ENCODE data around the gene PEAR1.

PEAR1 gene

DNA sequence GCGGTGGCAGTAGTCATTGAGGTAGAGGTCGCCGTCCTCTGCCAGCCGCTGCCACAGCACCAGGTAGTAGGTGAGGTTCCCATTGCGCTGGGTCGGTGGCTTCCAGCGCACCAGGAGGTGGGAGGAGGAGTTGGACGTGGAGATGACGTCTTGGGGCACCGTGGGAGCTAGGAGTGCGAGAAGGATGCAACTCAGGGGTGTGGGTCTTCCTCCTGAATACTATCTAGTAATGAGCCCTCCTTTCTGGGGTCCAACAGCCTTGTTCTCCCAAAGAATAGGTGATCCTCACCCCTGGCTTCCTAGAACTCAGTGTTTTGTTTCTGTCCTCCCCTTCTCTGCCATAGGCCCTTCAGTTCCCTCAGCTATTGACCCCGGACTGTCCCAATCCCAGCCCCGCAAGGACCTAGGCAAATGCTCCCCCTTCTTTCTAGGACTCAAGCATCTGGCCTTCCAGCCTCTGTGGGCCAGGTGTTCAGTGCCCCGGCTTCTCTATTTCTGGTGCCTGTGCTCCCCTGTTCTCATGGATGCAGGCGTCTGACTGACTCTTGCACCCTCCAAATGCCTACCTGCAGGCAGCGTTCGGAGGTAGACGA, 47.5 kb upstream of the PEAR1 start:
- Histone ChIP-seq H3K9me3 (no peaks in the 10 kb centered on the region), H3K27ac (no peak overlapping the region), H3K36me3 (no peaks in the 10 kb centered on the region), H3K27me3 (peaks cover 100% of the 10 kb centered on the region), H3K4me1 (ENCODE audit: control insufficient read depth in 1 of 2, insufficient read depth in 1 of 2, low read depth in 1 of 2, low read length in 1 of 2) (peaks cover 0 to 4% of the 10 kb centered on the region in 2 experiments), H3K4me3 (ENCODE audit: low read depth in 1 of 2, low read length in 1 of 2) (no peak overlapping the region)
- TF ChIP-seq, protein P1, sequence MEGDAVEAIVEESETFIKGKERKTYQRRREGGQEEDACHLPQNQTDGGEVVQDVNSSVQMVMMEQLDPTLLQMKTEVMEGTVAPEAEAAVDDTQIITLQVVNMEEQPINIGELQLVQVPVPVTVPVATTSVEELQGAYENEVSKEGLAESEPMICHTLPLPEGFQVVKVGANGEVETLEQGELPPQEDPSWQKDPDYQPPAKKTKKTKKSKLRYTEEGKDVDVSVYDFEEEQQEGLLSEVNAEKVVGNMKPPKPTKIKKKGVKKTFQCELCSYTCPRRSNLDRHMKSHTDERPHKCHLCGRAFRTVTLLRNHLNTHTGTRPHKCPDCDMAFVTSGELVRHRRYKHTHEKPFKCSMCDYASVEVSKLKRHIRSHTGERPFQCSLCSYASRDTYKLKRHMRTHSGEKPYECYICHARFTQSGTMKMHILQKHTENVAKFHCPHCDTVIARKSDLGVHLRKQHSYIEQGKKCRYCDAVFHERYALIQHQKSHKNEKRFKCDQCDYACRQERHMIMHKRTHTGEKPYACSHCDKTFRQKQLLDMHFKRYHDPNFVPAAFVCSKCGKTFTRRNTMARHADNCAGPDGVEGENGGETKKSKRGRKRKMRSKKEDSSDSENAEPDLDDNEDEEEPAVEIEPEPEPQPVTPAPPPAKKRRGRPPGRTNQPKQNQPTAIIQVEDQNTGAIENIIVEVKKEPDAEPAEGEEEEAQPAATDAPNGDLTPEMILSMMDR (IDR thresholded peaks at IDR 0.05): no peak

DNA sequence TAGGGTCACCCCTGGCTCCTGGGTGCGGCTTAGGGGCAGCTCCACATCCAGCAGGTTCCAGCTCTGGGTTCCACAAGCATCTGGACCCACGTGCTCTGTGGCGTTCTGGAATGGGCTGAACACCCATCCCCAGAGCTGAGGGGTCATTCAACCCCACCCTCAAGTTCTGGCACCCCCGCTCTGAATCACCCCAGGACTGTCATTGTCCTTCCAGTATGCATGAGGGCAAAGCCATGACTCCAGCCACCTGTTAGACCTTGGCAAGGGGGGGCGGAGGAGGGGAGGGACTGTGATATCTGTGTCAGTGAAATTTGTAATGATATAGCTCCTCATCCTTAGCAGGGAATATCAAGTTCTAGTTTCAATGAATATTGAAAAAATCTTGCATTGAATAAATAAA, 46.9 kb upstream of the PEAR1 start:
- Histone ChIP-seq H3K4me1 (ENCODE audit: control insufficient read depth in 1 of 2, insufficient read depth in 1 of 2, low read depth in 1 of 2, low read length in 1 of 2) (peaks cover 0 to 4% of the 10 kb centered on the region in 2 experiments), H3K27me3 (peaks cover 100% of the 10 kb centered on the region), H3K36me3 (no peaks in the 10 kb centered on the region), H3K4me3 (ENCODE audit: low read depth in 1 of 2, low read length in 1 of 2) (no peak overlapping the region), H3K27ac (no peak overlapping the region), H3K9me3 (no peaks in the 10 kb centered on the region)
- TF ChIP-seq, protein P1 (IDR thresholded peaks at IDR 0.05): no peak

DNA sequence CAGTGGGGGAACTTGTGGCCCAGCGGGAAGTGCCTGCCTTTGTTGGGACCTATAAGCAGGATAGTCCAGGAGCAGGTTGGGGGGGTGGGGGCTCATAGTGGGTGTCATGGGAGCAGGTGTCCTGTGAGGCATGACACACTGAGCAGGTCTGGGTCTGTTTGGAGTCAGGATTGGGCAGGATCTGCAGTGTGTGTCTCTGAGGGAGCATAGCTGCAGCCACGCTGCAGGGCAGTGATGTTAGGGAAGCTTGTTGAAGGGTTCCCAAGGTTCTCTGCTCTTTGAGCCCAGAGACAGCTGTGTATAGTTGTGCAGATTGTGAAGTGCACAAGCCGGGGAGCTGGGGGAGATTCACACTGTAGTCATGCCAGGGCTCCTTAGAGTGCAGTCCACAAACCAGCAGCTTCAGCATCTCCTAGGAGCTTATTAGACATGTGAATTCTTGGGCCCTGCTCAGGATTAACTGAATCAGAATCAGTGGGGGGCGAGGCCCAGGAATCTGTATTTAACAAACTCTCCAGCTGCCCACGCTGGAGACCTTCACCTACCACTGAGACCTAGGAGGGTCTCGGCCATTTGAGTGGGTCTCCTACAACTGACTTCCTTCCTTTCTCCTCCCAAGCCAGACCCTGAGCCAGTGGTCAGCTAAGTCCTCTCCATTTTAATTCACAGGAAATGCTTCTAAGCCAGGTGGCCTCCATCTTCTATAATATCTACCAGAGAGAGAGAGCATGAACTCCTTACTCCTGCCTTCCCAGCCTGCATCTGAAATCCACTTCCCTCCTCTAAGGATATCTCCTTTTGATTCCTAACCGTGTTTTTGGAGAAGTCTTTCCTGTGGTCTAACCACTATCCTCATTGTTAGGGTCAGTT, 45.7 kb upstream of the PEAR1 start:
- no peak overlapping the region for H3K27ac ChIP-seq
- H3K36me3 ChIP-seq: no peaks in the 10 kb centered on the region
- no peak overlapping the region for H3K4me3 ChIP-seq (ENCODE audit: low read depth in 1 of 2, low read length in 1 of 2)
- peaks cover 99% of the 10 kb centered on the region for H3K27me3 ChIP-seq
- peaks cover 0 to 4% of the 10 kb centered on the region in 2 experiments for H3K4me1 ChIP-seq (ENCODE audit: control insufficient read depth in 1 of 2, insufficient read depth in 1 of 2, low read depth in 1 of 2, low read length in 1 of 2)
- TF ChIP-seq, protein P1 (IDR thresholded peaks at IDR 0.05): no peak
- no peaks in the 10 kb centered on the region for H3K9me3 ChIP-seq

DNA sequence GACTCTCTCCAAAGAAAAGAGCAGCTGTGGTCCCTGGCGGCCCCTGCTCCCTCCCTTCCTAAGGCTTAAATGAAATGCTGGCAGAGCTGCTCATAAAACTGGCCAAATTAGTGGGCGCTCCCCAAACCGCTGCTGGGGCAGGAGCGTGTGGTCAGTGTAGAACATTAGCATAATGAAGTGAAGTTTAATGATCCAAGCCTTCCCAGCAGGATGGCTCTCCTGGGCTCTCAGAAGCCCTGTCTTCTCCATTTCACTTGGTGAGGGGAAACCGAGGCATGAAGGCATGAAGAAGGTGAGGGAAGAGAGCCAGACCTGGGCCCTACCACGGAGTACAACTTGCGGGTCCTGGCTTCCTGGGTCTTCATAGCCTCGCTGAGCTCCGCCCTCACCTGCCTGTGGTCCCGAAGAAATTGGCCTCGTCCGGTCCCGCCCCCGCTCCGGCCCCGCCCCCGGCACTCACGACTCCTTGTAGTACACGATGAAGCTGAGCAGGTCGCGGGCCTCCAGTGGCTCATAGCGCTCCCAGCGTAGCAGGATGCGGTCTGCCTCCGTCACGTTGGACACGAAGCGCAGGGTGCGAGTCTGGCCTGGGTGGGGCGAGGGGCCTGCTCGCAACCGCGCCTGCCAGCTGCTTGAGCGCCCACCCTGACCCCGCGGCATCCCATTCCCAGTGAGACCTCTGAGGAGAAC, 44.9 kb upstream of the PEAR1 start:
- Histone ChIP-seq H3K4me3 (ENCODE audit: low read depth in 1 of 2, low read length in 1 of 2) (no peak overlapping the region), H3K27me3 (peaks cover 97% of the 10 kb centered on the region), H3K9me3 (no peaks in the 10 kb centered on the region), H3K4me1 (ENCODE audit: control insufficient read depth in 1 of 2, insufficient read depth in 1 of 2, low read depth in 1 of 2, low read length in 1 of 2) (peaks cover 0 to 4% of the 10 kb centered on the region in 2 experiments), H3K36me3 (no peaks in the 10 kb centered on the region), H3K27ac (no peak overlapping the region)
- TF ChIP-seq, protein P1 (IDR thresholded peaks at IDR 0.05): no peak

DNA sequence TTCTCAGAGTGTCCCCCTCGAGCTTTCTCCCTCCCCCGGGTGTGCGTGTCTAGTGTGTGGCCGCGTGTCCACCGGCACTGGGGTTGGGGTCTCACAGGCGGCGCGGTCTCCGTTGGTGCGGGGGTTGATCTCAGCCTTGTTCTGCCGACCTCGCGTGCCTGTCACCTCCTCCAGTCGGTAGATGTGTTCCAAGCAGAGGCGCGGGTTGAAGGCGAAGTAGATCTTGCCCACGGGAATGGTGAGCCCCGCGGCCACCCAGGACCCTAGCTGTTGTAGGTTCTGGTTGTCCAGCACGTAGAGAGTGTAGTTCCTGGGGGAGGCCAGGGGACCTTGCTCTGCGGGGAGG, 44.4 kb upstream of the PEAR1 start:
- H3K27ac ChIP-seq: no peak overlapping the region
- H3K36me3 ChIP-seq: no peaks in the 10 kb centered on the region
- H3K4me1 ChIP-seq (ENCODE audit: control insufficient read depth in 1 of 2, insufficient read depth in 1 of 2, low read depth in 1 of 2, low read length in 1 of 2): peaks cover 0 to 4% of the 10 kb centered on the region in 2 experiments
- TF ChIP-seq, protein P1 (IDR thresholded peaks at IDR 0.05): no peak
- H3K4me3 ChIP-seq (ENCODE audit: low read depth in 1 of 2, low read length in 1 of 2): no peak overlapping the region
- no peaks in the 10 kb centered on the region for H3K9me3 ChIP-seq
- H3K27me3 ChIP-seq: peaks cover 97% of the 10 kb centered on the region
